Measurements from ENCODE around the gene DNAJA2. TPM values are rescaled to one million over a fixed set of nuclear protein-coding genes. Genes with fewer than 3 reads are reported as not detected.

DNAJA2 gene
- total RNA-seq, 4 donors from 2014 or later, result 25.3 to 79.4 (median 40.1) TPM

DNA sequence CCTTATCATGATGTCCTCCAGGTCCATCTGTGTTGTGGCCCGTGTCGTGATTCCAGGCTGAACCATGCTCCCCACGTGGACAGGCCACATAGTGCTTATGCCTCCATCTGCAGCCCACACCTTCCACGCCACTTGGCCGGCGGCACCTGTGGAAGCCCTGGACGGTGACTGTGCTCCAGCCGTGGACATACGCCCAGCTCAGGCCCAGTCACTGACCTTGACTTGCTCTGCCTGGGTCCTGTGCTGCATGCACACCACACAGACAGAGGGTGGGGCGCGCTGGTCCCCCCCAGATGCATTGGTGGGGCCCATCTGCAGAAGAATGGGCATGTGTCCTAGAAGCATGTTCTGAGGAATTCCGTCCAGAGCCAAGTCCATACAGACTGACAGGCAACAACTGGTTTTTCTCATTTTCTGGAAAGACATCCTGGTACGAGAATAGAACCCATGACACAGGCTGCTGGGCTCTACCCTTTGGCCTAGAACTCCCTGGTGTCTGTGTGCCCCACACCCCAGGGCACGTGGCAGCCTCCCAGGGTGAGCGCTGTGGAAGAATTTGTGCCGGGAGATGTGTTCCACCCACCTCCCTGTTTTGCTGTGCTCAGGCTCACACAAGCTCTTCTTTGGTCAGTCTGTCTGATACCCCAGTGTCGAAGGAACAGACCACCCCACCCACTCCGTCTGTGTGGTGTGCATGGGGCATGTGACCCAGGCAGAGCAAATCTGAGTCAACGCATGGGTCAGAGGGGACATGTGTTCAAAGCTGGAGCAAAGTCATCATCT lies 49.8 kb downstream of the DNAJA2 start:
- H3K36me3 ChIP-seq, result no peaks in the 10 kb centered on the region
- no peak for TF ChIP-seq POLR2A (IDR thresholded peaks at IDR 0.05)

DNA sequence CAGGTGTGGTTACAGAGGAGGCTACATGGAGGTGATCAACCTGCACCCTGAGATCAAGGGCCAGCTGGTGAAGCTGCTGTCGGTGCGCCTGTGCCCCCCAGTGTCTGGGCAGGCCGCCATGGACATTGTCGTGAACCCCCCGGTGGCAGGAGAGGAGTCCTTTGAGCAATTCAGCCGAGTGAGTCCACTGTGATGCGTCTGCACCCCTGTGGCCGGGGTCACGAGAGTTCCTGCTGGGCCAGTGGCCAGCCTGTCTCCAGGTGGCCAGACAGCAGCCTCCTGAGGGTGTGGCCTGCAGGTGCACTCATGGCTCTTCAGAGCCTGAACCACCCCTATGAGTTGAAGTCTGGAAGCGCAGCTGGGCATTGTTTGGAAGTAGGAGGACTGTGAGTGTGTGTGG lies 51.2 kb downstream of the DNAJA2 start:
- H3K36me3 ChIP-seq, result no peaks in the 10 kb centered on the region
- DNase-seq, result no peak
- intact Hi-C loops (cut with DNase I; ENCODE audit: low total_unique reads), result no loop called here
- TF ChIP-seq, protein P1, sequence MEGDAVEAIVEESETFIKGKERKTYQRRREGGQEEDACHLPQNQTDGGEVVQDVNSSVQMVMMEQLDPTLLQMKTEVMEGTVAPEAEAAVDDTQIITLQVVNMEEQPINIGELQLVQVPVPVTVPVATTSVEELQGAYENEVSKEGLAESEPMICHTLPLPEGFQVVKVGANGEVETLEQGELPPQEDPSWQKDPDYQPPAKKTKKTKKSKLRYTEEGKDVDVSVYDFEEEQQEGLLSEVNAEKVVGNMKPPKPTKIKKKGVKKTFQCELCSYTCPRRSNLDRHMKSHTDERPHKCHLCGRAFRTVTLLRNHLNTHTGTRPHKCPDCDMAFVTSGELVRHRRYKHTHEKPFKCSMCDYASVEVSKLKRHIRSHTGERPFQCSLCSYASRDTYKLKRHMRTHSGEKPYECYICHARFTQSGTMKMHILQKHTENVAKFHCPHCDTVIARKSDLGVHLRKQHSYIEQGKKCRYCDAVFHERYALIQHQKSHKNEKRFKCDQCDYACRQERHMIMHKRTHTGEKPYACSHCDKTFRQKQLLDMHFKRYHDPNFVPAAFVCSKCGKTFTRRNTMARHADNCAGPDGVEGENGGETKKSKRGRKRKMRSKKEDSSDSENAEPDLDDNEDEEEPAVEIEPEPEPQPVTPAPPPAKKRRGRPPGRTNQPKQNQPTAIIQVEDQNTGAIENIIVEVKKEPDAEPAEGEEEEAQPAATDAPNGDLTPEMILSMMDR (IDR thresholded peaks at IDR 0.05), result no peak
- no peak for TF ChIP-seq POLR2A (IDR thresholded peaks at IDR 0.05)
- H3K27ac ChIP-seq, result no peak overlapping the region
- H3K9me3 ChIP-seq, result no peaks in the 10 kb centered on the region
- H3K4me1 ChIP-seq, result no peaks in the 10 kb centered on the region
- no peak overlapping the region for H3K4me3 ChIP-seq
- H3K27me3 ChIP-seq, result no peaks in the 10 kb centered on the region

More for the DNA sequence above, 49.8 kb downstream of the DNAJA2 start:
- intact Hi-C loops (cut with DNase I; ENCODE audit: low total_unique reads), result no loop called here
- H3K27ac ChIP-seq, result no peak overlapping the region
- no peaks in the 10 kb centered on the region for H3K9me3 ChIP-seq
- DNase-seq, result no peak
- H3K27me3 ChIP-seq, result no peaks in the 10 kb centered on the region
- H3K4me3 ChIP-seq, result no peak overlapping the region
- no peaks in the 10 kb centered on the region for H3K4me1 ChIP-seq

DNA sequence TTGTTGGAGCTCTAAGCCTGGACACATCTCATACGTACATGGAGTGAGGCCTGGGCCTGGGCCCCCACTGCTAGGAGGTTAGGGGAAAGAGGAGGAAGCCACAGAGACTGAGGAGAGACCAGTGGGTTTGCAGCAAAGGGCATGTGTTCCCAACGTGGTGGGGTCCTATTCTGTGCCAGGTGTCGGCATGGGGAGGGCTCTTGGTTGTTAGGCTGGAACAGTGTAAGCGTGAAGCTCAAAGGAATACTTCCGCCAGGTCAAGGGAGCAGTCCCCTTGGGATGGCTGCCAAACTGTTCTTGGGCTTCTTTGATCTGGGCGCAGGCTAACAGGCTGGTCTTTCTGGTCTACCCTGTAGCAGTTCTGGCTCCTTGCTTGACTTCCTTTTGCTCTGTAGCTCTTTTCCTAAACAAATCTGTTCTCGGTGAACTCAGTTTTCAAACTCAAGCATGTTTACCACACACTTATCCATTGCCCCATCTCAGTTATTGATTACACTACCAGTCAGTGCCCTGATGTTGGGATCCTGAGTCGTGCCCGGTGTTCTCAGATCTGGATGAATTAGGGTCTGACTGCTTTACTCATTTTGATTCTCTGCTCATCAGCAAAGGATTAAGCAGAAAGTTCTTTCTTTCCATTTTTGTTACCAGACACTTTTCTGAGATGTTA lies 52.9 kb downstream of the DNAJA2 start:
- H3K4me3 ChIP-seq, result no peak overlapping the region
- no peaks in the 10 kb centered on the region for H3K9me3 ChIP-seq
- H3K27ac ChIP-seq, result no peak overlapping the region
- DNase-seq, result no peak
- no peaks in the 10 kb centered on the region for H3K36me3 ChIP-seq
- intact Hi-C loops (cut with DNase I; ENCODE audit: low total_unique reads), result no loop called here
- no peaks in the 10 kb centered on the region for H3K27me3 ChIP-seq
- no peaks in the 10 kb centered on the region for H3K4me1 ChIP-seq
- TF ChIP-seq, protein P1 (IDR thresholded peaks at IDR 0.05), result no peak
- no peak for TF ChIP-seq POLR2A (IDR thresholded peaks at IDR 0.05)

DNA sequence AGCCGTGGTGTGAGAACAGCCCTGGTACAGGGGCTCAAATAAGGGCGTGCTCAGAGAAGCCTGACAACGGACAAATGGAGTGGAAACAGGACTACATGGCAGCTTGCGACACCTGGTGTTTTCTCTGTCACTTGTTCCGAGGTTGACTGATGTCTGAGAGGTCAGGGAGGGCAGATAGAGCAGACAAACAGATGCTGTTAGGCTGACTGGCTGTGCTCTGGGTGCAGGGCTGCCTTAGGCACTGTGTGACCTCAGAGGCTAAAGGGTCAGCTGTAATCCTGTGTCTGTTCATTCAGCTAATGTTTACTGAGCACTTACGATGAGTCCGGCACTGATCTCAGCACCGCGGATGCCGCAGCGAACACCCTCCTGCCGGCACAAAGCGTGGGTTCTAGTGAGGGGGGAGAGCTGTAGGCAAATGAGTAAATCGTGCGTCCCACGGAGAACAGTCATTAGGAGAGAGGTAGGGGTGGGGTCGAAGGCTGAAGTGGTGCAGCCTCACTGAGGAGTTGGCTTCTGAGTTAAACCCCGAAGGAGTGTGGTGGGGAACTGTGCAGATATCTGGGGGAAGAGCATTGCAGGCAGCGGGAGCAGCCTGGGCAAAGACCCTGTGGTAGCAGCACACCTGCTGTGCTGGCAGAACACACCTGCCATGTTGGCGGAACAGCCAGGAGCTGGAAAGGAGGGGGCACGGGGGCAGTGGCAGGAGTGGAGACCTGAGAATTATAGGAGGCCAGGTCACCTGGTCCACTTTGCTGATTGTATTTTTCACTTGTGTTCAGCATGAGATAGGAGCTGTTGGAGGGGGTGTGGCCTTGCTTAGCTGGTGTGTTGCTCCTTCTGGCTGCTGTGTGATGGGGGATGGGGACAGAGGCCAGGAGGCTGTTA lies 54.3 kb downstream of the DNAJA2 start:
- no peak overlapping the region for H3K4me3 ChIP-seq
- no peaks in the 10 kb centered on the region for H3K9me3 ChIP-seq
- intact Hi-C loops (cut with DNase I; ENCODE audit: low total_unique reads), result no loop called here
- no peaks in the 10 kb centered on the region for H3K27me3 ChIP-seq
- no peak for DNase-seq
- TF ChIP-seq POLR2A (IDR thresholded peaks at IDR 0.05), result no peak
- TF ChIP-seq, protein P1 (IDR thresholded peaks at IDR 0.05), result no peak
- no peaks in the 10 kb centered on the region for H3K36me3 ChIP-seq
- H3K27ac ChIP-seq, result no peak overlapping the region
- no peaks in the 10 kb centered on the region for H3K4me1 ChIP-seq

DNA sequence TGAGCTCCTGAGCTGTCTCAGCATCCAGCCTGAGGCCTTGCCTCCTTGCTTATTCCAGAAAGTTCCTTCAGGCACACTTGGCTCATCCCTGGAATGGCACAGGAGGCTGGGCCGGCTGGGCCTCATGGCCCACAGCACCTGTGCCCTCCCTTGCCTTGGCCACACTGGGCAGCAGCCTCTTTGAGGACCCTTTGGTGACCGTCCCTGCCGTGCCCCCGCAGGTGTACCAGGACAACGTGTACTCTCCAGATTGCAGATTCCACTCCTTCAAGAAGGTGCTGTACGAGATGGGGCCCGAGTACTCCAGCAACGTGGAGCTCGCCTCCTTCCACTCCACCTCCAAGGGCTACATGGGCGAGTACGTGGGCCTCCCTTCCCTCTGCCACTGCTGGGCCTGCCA lies 55.1 kb downstream of the DNAJA2 start:
- no peaks in the 10 kb centered on the region for H3K9me3 ChIP-seq
- H3K36me3 ChIP-seq, result no peaks in the 10 kb centered on the region
- no peak for DNase-seq
- H3K27me3 ChIP-seq, result no peaks in the 10 kb centered on the region
- TF ChIP-seq, protein P1 (IDR thresholded peaks at IDR 0.05), result no peak
- TF ChIP-seq POLR2A (IDR thresholded peaks at IDR 0.05), result no peak
- intact Hi-C loops (cut with DNase I; ENCODE audit: low total_unique reads), result no loop called here
- H3K4me1 ChIP-seq, result no peaks in the 10 kb centered on the region
- no peak overlapping the region for H3K4me3 ChIP-seq
- H3K27ac ChIP-seq, result no peak overlapping the region

All from uterus (tissue), 4 donors.